CD14-positive monocyte (primary cell): Measurements from ENCODE around the gene INTS15. TPM values are rescaled to one million over a fixed set of nuclear protein-coding genes. Genes with fewer than 3 reads are reported as not detected.

Source experiments
- DNase-seq, 3 donors: peaks; one replicate each; pipeline ENCODE4 v3.0.0-alpha.2; 2011 to 2022
- H2AFZ ChIP-seq: 2 replicates; pipeline ENCODE4 v1.6.0; 2012; ENCODE audit warnings: mild to moderate bottlenecking, low read depth, low read length, inconsistent platforms; ENCODE audit not compliant: insufficient read depth, poor library complexity, severe bottlenecking
- H3K27ac ChIP-seq, 2 donors: 1 replicate in 1 of 2; 2 replicates in 1 of 2; pipeline ENCODE4 v1.5.1; 2012 to 2013; ENCODE audit warnings: low read length in 2 of 2, control low read depth in 1 of 2, inconsistent platforms in 1 of 2, low read depth in 1 of 2, mild to moderate bottlenecking in 1 of 2
- H3K27me3 ChIP-seq, 2 donors: one replicate each; pipeline versions ENCODE4 v1.6.0 to v1.6.1; 2011 to 2013; ENCODE audit warnings: low read length in 2 of 2; ENCODE audit not compliant: control insufficient read depth in 2 of 2, insufficient read depth in 2 of 2
- H3K36me3 ChIP-seq, 2 donors: replicated peaks in 1 of 2; 1 replicate in 1 of 2; 2 replicates in 1 of 2; pipeline versions ENCODE4 v1.5.1 to v1.6.1; 2012 to 2013; ENCODE audit warnings: low read length in 2 of 2, control low read depth in 1 of 2, inconsistent platforms in 1 of 2, mild to moderate bottlenecking in 1 of 2; ENCODE audit not compliant: insufficient read depth in 2 of 2, control insufficient read depth in 1 of 2
- H3K4me1 ChIP-seq, 2 donors: 1 replicate in 1 of 2; 2 replicates in 1 of 2; pipeline versions ENCODE4 v1.5.1 to v1.6.1; 2012 to 2013; ENCODE audit warnings: low read length in 2 of 2, control low read depth in 1 of 2, inconsistent platforms in 1 of 2, mild to moderate bottlenecking in 1 of 2, moderate library complexity in 1 of 2; ENCODE audit not compliant: insufficient read depth in 2 of 2, control insufficient read depth in 1 of 2
- H3K4me2 ChIP-seq: replicated peaks from 2 replicates; pipeline ENCODE3; 2012; ENCODE audit warnings: low read length, moderate library complexity, mild to moderate bottlenecking; ENCODE audit not compliant: poor library complexity, severe bottlenecking; ENCODE audit errors: extremely low read depth
- H3K4me3 ChIP-seq, 3 experiments: fragments of 200-600 bp in 1 of 3; sonication (generic) in 1 of 3; replicated peaks in 1 of 3; 1 replicate in 2 of 3; 2 replicates in 1 of 3; pipeline ENCODE4 v1.5.1; 2011 to 2013; ENCODE audit warnings: low read length in 3 of 3, mild to moderate bottlenecking in 3 of 3, control low read depth in 2 of 3, low read depth in 2 of 3, inconsistent platforms in 1 of 3, moderate library complexity in 1 of 3
- H3K79me2 ChIP-seq: 2 replicates; pipeline ENCODE4 v1.6.0; 2012; ENCODE audit warnings: mild to moderate bottlenecking, control low read depth, inconsistent platforms, low read length, moderate library complexity; ENCODE audit not compliant: insufficient read depth
- H3K9ac ChIP-seq: 2 replicates; pipeline ENCODE4 v1.6.0; 2017; ENCODE audit warnings: low read length, mild to moderate bottlenecking; ENCODE audit not compliant: insufficient read depth, poor library complexity, severe bottlenecking
- H3K9me3 ChIP-seq, 2 donors: replicated peaks in 1 of 2; 1 replicate in 1 of 2; 2 replicates in 1 of 2; pipeline versions ENCODE4 v1.5.1 to v1.6.1; 2012 to 2013; ENCODE audit warnings: low read length in 2 of 2, control low read depth in 1 of 2; ENCODE audit not compliant: control insufficient read depth in 1 of 2, insufficient read depth in 1 of 2
- H4K20me1 ChIP-seq: 2 replicates; pipeline ENCODE4 v1.6.0; 2012; ENCODE audit warnings: mild to moderate bottlenecking, low read length, control low read depth, moderate library complexity; ENCODE audit not compliant: insufficient read depth
- H3K27ac Mint-ChIP-seq, 7 donors: one replicate each; pipeline ENCODE4 v1.8.0; 2020; ENCODE audit warnings: mild to moderate bottlenecking in 7 of 7, mixed read lengths in 7 of 7, moderate library complexity in 6 of 7, inconsistent platforms in 2 of 7
- H3K27me3 Mint-ChIP-seq, 3 donors: one replicate each; pipeline ENCODE4 v1.8.0; 2021 to 2022; ENCODE audit warnings: low read depth in 3 of 3, mild to moderate bottlenecking in 3 of 3, mixed read lengths in 3 of 3, moderate library complexity in 3 of 3, inconsistent platforms in 1 of 3
- H3K36me3 Mint-ChIP-seq, 2 donors: one replicate each; pipeline ENCODE4 v1.8.0; 2020; ENCODE audit warnings: mixed read lengths in 2 of 2, inconsistent platforms in 1 of 2, mild to moderate bottlenecking in 1 of 2
- H3K4me1 Mint-ChIP-seq: one replicate; pipeline ENCODE4 v1.8.0; 2020; ENCODE audit warnings: mild to moderate bottlenecking, mixed read lengths
- H3K4me3 Mint-ChIP-seq, 2 donors: one replicate each; pipeline ENCODE4 v1.8.0; 2020; ENCODE audit warnings: mild to moderate bottlenecking in 2 of 2, mixed read lengths in 2 of 2, moderate library complexity in 1 of 2
- H3K9me3 Mint-ChIP-seq, 7 donors: one replicate each; pipeline ENCODE4 v1.8.0; 2020 to 2022; ENCODE audit warnings: mixed read lengths in 7 of 7, mild to moderate bottlenecking in 6 of 7, moderate library complexity in 6 of 7, inconsistent platforms in 2 of 7
- WGBS: methylation state at CpG from one replicate; pipeline ENCODE4 v1.1.5; 2013; ENCODE audit warnings: missing lambda C conversion rate; ENCODE audit not compliant: insufficient coverage; 5-methylcytosine and 5-hydroxymethylcytosine counted together
- intact Hi-C, 2 donors: fragments of 100-400 bp; cut with micrococcal nuclease; formaldehyde crosslinking; loops; one replicate each; pipeline versions ENCODE4 v1.15.0 to v1.15.1; 2023
- polyA plus RNA-seq, 3 donors: library from polyadenylated mRNA; depleted of rRNA in 1 of 3; unstranded in 2 of 3; stranded (reverse) in 1 of 3; fragments of 300-500 nt in 2 of 3; fragments of >200 nt in 1 of 3; fragmentation: Illumina TruSeq in 2 of 3; gene quantifications; 1 replicate in 2 of 3; 2 replicates in 1 of 3; pipeline ENCODE4 v1.2.3, GENCODE V29; 2012 to 2021
- TF ChIP-seq, protein P1 (sequence below): fragments of 200-600 bp; IDR thresholded peaks from one replicate; pipeline ENCODE4 v1.8.0; 2022; ENCODE audit warnings: antibody characterized with exemption, mild to moderate bottlenecking

The INTS15 gene
- polyA plus RNA-seq, 3 donors, result 16.9 to 32.7 (median 17.2) TPM

DNA sequence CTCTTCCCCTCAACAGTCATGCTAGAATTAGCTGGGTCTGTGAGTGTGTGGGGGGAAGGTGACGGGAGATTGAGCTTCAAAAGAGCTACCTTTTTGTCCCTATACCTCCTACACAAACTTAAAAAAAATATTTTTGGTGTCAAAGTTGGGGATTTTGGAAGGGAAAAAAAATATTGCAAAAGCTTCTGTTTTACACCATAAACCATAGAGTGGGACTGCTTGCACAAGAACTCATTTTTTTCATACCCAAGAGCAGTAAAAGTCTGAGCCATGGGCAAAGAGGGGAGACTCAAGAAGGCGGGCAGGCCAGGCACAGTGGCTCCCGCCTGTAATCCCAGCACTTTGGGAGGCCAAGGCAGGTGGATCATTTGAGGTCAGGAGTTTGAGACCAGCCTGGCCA, 21.9 kb upstream of the INTS15 start:
- Histone ChIP-seq H4K20me1 (no peaks in the 10 kb centered on the region), H3K36me3 (no peaks in the 10 kb centered on the region), H3K4me2 (no peak overlapping the region), H3K4me3 (no peak overlapping the region), H3K27me3 (no peaks in the 10 kb centered on the region), H2AFZ (no peak overlapping the region), H3K79me2 (no peaks in the 10 kb centered on the region), H3K4me1 (no peaks in the 10 kb centered on the region), H3K9me3 (no peaks in the 10 kb centered on the region), H3K27ac (no peak overlapping the region), H3K9ac (no peak overlapping the region)
- no peaks in the 10 kb centered on the region for H3K4me1 Mint-ChIP-seq
- H3K27me3 Mint-ChIP-seq, result peaks cover 4 to 11% (median 9%) of the 10 kb centered on the region in 3 donors
- 100% methylated on average over 2 of the region's 3 CpGs for WGBS
- no peak overlapping the region for H3K27ac Mint-ChIP-seq
- intact Hi-C loops, result no loop called here
- H3K9me3 Mint-ChIP-seq, result no peaks in the 10 kb centered on the region
- TF ChIP-seq, protein P1, sequence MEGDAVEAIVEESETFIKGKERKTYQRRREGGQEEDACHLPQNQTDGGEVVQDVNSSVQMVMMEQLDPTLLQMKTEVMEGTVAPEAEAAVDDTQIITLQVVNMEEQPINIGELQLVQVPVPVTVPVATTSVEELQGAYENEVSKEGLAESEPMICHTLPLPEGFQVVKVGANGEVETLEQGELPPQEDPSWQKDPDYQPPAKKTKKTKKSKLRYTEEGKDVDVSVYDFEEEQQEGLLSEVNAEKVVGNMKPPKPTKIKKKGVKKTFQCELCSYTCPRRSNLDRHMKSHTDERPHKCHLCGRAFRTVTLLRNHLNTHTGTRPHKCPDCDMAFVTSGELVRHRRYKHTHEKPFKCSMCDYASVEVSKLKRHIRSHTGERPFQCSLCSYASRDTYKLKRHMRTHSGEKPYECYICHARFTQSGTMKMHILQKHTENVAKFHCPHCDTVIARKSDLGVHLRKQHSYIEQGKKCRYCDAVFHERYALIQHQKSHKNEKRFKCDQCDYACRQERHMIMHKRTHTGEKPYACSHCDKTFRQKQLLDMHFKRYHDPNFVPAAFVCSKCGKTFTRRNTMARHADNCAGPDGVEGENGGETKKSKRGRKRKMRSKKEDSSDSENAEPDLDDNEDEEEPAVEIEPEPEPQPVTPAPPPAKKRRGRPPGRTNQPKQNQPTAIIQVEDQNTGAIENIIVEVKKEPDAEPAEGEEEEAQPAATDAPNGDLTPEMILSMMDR, result no peak
- no peak for DNase-seq
- no peak overlapping the region for H3K4me3 Mint-ChIP-seq
- no peaks in the 10 kb centered on the region for H3K36me3 Mint-ChIP-seq

DNA sequence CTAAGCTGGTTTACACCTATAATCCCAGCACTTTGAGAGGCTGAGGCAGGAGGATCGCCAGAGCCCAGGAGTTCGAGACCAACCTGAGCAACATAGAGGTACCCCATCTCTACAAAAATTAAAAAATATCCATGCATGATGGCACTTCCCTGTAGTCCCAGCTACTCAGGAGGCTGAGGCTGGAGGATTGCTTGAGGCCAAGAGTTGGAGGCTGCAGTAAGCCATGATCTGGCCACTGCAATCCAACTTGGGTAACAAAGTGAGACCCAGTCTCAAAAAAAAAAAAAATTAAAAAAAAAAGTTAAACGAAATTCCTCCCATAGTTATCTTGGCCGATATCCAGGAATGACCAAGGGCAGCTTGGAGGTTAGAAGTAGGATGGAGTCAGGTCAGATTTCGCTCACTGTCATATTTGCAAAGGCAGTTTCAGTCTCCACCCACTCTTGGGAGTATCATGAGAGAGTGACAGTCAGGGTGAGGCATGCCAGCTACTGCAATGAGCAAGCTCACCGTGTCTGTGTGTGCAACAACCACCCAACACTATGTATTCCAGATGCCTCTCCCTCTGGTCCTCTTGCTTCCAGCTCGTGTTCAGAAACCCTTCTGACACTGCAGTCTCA, 18.6 kb upstream of the INTS15 start:
- H3K27me3 Mint-ChIP-seq, result peaks cover 2 to 13% (median 9%) of the 10 kb centered on the region in 3 donors
- no peak overlapping the region for H3K9ac ChIP-seq
- WGBS, result 86% methylated on average over 2 of the region's 7 CpGs

More for the DNA sequence above, 18.6 kb upstream of the INTS15 start:
- no peak overlapping the region for H3K4me3 Mint-ChIP-seq
- Histone ChIP-seq H3K36me3 (no peaks in the 10 kb centered on the region), H3K4me3 (no peak overlapping the region), H4K20me1 (no peaks in the 10 kb centered on the region), H3K27ac (no peak overlapping the region), H2AFZ (no peak overlapping the region), H3K9me3 (no peaks in the 10 kb centered on the region), H3K27me3 (no peaks in the 10 kb centered on the region), H3K4me1 (no peaks in the 10 kb centered on the region), H3K4me2 (no peak overlapping the region), H3K79me2 (no peaks in the 10 kb centered on the region)
- intact Hi-C loops, result no loop called here
- H3K27ac Mint-ChIP-seq, result no peak overlapping the region
- DNase-seq, result no peak
- H3K36me3 Mint-ChIP-seq, result no peaks in the 10 kb centered on the region
- TF ChIP-seq, protein P1, result no peak
- no peaks in the 10 kb centered on the region for H3K9me3 Mint-ChIP-seq
- H3K4me1 Mint-ChIP-seq, result peaks cover under 1% of the 10 kb centered on the region
